K562 (cell line): ENCODE data around the gene PCBP3. TPM values are rescaled to one million over a fixed set of nuclear protein-coding genes. Genes with fewer than 3 reads are reported as not detected.

Source experiments
- BACH1 ChIP-seq: fragments of 200-800 bp; sonication (Bioruptor generic); IDR thresholded peaks from 2 replicates; pipeline ENCODE4 v1.6.1; 2016; ENCODE audit warnings: missing genetic modification characterization, missing compliant biosample characterization
- BRCA1 ChIP-seq, 2 experiments: fragments of 450-650 bp in 1 of 2; sonication (generic) in 1 of 2; formaldehyde crosslinking in 1 of 2; IDR thresholded peaks; 2 replicates each; pipeline versions ENCODE4 v1.5.0 to v1.6.1; 2017 to 2020; ENCODE audit warnings: mild to moderate bottlenecking in 1 of 2, missing genetic modification reagents in 1 of 2
- JUN ChIP-seq, 2 experiments: sonication (generic) in 1 of 2; formaldehyde crosslinking in 1 of 2; IDR thresholded peaks; 2 replicates each; pipeline versions ENCODE4 v1.6.1 to v1.8.0; 2012 to 2022; ENCODE audit warnings: borderline replicate concordance in 2 of 2, mild to moderate bottlenecking in 2 of 2, improper control_type of control experiment in 1 of 2, low read depth in 1 of 2, low read length in 1 of 2, missing genetic modification reagents in 1 of 2
- SMARCC2 ChIP-seq: fragments of 450-650 bp; IDR thresholded peaks from 2 replicates; pipeline ENCODE4 v1.6.1; 2017; ENCODE audit warnings: antibody characterized with exemption, moderate library complexity, mild to moderate bottlenecking, low read depth
- SOX6 ChIP-seq: fragments of 450-650 bp; IDR thresholded peaks from 2 replicates; pipeline ENCODE4 v1.6.1; 2014; ENCODE audit warnings: mild to moderate bottlenecking
- SRF ChIP-seq, 2 experiments: fragments of 250-450, 450-650 bp in 1 of 2; sonication (Bioruptor Pico) in 1 of 2; sonication (generic) in 1 of 2; formaldehyde crosslinking; IDR thresholded peaks; 2 replicates each; pipeline versions ENCODE4 v1.5.0 to v1.5.1; 2020 to 2022; ENCODE audit warnings: mild to moderate bottlenecking in 1 of 2, missing genetic modification reagents in 1 of 2
- TCF7 ChIP-seq: sonication (generic); IDR thresholded peaks from 2 replicates; pipeline ENCODE4 v1.6.1; 2016; ENCODE audit warnings: antibody characterized with exemption, borderline replicate concordance
- XRCC4 ChIP-seq: IDR thresholded peaks from one replicate; pipeline ENCODE4 v1.6.1; 2011; ENCODE audit not compliant: insufficient read depth, insufficient read length; ENCODE audit errors: extremely low read depth
- ZNF143 ChIP-seq: sonication (generic); formaldehyde crosslinking; IDR thresholded peaks from 2 replicates; pipeline ENCODE4 v1.9.0; 2022; ENCODE audit warnings: mild to moderate bottlenecking, missing genetic modification reagents
- ZNF146 ChIP-seq: IDR thresholded peaks from one replicate; pipeline ENCODE4 v1.6.1; 2018; ENCODE audit warnings: missing compliant biosample characterization; ENCODE audit not compliant: unreplicated experiment
- ZNF263 ChIP-seq: sonication (generic); formaldehyde crosslinking; IDR thresholded peaks from 2 replicates; pipeline ENCODE4 v1.8.0; 2022; ENCODE audit warnings: mild to moderate bottlenecking, missing genetic modification reagents, borderline replicate concordance
- ZNF609 ChIP-seq: sonication (generic); formaldehyde crosslinking; IDR thresholded peaks from 2 replicates; pipeline ENCODE4 v1.8.1; 2023; ENCODE audit warnings: missing genetic modification reagents, mild to moderate bottlenecking, borderline replicate concordance
- polyA plus RNA-seq, 8 experiments: library from polyadenylated mRNA; depleted of rRNA in 4 of 8; stranded (reverse) in 5 of 8; unstranded in 3 of 8; fragments of >200 nt; fragmentation: Nextera tagmentation in 2 of 8; fragmentation: Illumina TruSeq in 1 of 8; extraction: Ambion mirVana in 2 of 8; extraction: Trizol in 1 of 8; gene quantifications; 2 replicates each; pipeline versions ENCODE4 v1.2.1 to v1.2.3, GENCODE V29; 2011 to 2014; ENCODE audit warnings: inconsistent platforms in 1 of 8, missing spikeins in 1 of 8
- total RNA-seq, 7 experiments: library from RNA; depleted of rRNA in 6 of 7; stranded (reverse); fragments of >200 nt in 6 of 7; fragmentation: Illumina TruSeq in 2 of 7; extraction: Trizol in 2 of 7; gene quantifications; 2 replicates each; pipeline versions ENCODE4 v1.2.1 to v1.2.3, GENCODE V29; 2011 to 2021; ENCODE audit warnings: low replicate concordance in 1 of 7
- TF ChIP-seq, protein P1 (sequence below), 2 experiments: fragments of 450-650 bp; IDR thresholded peaks; 2 replicates each; pipeline ENCODE4 v1.6.1; 2016
- TF ChIP-seq, protein P2 (sequence below): fragments of 450-650 bp; formaldehyde crosslinking; IDR thresholded peaks from 2 replicates; pipeline ENCODE4 v1.4.0; 2022; ENCODE audit warnings: mild to moderate bottlenecking, moderate library complexity
- TF ChIP-seq, protein P3 (sequence below): fragments of 250-450 bp; sonication (Bioruptor Pico); IDR thresholded peaks from 2 replicates; pipeline ENCODE4 v1.5.0; 2022; ENCODE audit warnings: mild to moderate bottlenecking

The PCBP3 gene
- total and polyA plus RNA-seq, 9 of the 15 experiments (the other 6 are each of a cell fraction or from before 2014, with no cell fraction given), result 0.18 TPM; not detected in 8

DNA sequence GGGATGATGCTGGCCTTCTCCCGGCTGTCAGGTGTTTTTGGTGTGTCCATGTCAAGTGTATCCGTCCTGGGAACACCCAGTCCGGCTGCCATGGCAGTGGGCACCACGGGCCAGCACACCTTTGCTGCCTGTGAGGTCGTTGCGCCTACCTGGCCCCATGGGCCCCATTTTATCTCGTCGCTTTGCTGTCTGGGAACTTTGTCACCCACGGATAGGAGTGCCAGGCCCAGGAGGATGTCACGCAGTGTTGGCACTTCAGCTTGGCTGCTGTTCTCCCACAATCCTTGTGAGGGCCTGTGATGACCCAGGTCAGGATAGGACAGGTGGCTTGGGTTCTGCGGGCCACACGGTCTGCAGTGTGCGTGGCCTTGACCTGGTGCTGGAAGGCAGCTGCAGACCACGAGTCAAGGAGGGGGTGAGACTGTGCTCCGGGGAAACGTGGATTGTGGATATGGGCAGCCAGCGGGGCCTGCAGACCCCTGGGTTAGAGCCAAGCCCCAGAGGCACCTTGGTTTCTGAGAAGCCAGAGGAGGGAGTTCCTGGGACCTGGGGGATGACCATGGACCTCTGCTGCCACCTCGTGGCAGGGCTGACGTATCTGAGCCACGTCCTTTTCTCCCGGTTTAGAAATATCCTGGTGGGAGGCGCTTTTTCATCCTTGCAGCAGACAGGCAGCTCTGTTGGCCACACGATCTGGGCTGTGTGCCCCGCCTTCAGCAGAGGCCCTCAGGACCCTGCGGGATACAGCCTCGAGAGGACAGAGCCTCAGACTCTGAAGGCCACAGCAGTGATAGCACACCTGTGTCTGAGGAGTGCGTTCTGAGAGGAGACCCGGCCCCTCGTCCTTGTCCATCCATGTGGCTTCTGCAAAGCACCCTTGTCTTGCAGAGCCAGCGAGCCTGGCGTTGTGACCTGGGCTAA lies 176.9 kb downstream of the PCBP3 start (continued):
- no peak for TF ChIP-seq ZNF609 (CRISPR knock-in tag)
- TF ChIP-seq BRCA1 (IDR thresholded peaks at IDR 0.05), result no peak
- TF ChIP-seq BRCA1 (CRISPR knock-in tag; IDR thresholded peaks at IDR 0.05), result no peak
- TF ChIP-seq, protein P1, sequence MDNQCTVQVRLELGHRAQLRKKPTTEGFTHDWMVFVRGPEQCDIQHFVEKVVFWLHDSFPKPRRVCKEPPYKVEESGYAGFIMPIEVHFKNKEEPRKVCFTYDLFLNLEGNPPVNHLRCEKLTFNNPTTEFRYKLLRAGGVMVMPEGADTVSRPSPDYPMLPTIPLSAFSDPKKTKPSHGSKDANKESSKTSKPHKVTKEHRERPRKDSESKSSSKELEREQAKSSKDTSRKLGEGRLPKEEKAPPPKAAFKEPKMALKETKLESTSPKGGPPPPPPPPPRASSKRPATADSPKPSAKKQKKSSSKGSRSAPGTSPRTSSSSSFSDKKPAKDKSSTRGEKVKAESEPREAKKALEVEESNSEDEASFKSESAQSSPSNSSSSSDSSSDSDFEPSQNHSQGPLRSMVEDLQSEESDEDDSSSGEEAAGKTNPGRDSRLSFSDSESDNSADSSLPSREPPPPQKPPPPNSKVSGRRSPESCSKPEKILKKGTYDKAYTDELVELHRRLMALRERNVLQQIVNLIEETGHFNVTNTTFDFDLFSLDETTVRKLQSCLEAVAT (IDR thresholded peaks at IDR 0.05), result no peak
- 0 out of 2 replicates have a peak, but pooled peaks have one; percentile 19 for TF ChIP-seq JUN (IDR thresholded peaks at IDR 0.05; ENCODE audit: borderline replicate concordance, low read depth, low read length)
- no peak for TF ChIP-seq JUN (CRISPR knock-in tag; IDR thresholded peaks at IDR 0.05; ENCODE audit: borderline replicate concordance)
- no peak for TF ChIP-seq ZNF146 (CRISPR knock-in tag)
- TF ChIP-seq SMARCC2, result no peak
- TF ChIP-seq ZNF143 (CRISPR knock-in tag), result no peak
- no peak for TF ChIP-seq TCF7
- TF ChIP-seq XRCC4, result no peak
- TF ChIP-seq ZNF263, result no peak
- TF ChIP-seq, protein P2, sequence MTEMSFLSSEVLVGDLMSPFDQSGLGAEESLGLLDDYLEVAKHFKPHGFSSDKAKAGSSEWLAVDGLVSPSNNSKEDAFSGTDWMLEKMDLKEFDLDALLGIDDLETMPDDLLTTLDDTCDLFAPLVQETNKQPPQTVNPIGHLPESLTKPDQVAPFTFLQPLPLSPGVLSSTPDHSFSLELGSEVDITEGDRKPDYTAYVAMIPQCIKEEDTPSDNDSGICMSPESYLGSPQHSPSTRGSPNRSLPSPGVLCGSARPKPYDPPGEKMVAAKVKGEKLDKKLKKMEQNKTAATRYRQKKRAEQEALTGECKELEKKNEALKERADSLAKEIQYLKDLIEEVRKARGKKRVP, result no peak
- no peak for TF ChIP-seq SRF (CRISPR knock-in tag; IDR thresholded peaks at IDR 0.05)
- TF ChIP-seq, protein P3, sequence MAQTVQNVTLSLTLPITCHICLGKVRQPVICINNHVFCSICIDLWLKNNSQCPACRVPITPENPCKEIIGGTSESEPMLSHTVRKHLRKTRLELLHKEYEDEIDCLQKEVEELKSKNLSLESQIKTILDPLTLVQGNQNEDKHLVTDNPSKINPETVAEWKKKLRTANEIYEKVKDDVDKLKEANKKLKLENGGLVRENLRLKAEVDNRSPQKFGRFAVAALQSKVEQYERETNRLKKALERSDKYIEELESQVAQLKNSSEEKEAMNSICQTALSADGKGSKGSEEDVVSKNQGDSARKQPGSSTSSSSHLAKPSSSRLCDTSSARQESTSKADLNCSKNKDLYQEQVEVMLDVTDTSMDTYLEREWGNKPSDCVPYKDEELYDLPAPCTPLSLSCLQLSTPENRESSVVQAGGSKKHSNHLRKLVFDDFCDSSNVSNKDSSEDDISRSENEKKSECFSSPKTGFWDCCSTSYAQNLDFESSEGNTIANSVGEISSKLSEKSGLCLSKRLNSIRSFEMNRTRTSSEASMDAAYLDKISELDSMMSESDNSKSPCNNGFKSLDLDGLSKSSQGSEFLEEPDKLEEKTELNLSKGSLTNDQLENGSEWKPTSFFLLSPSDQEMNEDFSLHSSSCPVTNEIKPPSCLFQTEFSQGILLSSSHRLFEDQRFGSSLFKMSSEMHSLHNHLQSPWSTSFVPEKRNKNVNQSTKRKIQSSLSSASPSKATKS (CRISPR knock-in tag), result no peak
- TF ChIP-seq SOX6, result no peak
- no peak for TF ChIP-seq BACH1
